SK-N-MC (cell line): ENCODE data around the gene POLR2M.

Experiments used
- DNase-seq: peaks from one replicate; pipeline ENCODE4 v3.0.0-alpha.2; 2011; ENCODE audit warnings: low read depth, low spot score
- H3K27ac ChIP-seq: fragments of 200-600 bp; sonication (generic); 2 replicates; pipeline ENCODE4 v1.5.1; 2016; ENCODE audit warnings: mixed run types
- H3K36me3 ChIP-seq: fragments of 200-600 bp; sonication (generic); 2 replicates; pipeline ENCODE4 v1.6.1; 2017; ENCODE audit warnings: antibody characterized with exemption, low read length, mixed read lengths; ENCODE audit not compliant: insufficient read depth
- H3K4me3 ChIP-seq: fragments of 200-600 bp; sonication (generic); 2 replicates; pipeline ENCODE4 v1.5.1; 2016
- H3K9ac ChIP-seq: fragments of 200-600 bp; sonication (generic); 2 replicates; pipeline ENCODE4 v1.8.0; 2017; ENCODE audit warnings: mixed run types, mixed read lengths; ENCODE audit not compliant: insufficient read length
- H3K9me3 ChIP-seq: fragments of 200-600 bp; sonication (generic); 2 replicates; pipeline ENCODE4 v1.6.1; 2017; ENCODE audit warnings: low read depth, mild to moderate bottlenecking, antibody characterized with exemption, low read length, moderate library complexity, mixed read lengths
- EZH2 ChIP-seq: fragments of 200-600 bp; sonication (generic); IDR thresholded peaks from one replicate; pipeline ENCODE4 v1.6.1; 2017; ENCODE audit warnings: antibody characterized with exemption
- FOXP2 ChIP-seq: optimal IDR thresholded peaks from 2 replicates; pipeline ENCODE3; 2011; ENCODE audit warnings: mild to moderate bottlenecking, moderate library complexity; ENCODE audit not compliant: insufficient read depth; ENCODE audit errors: extremely low read length, control extremely low read depth
- POLR2AphosphoS5 ChIP-seq: IDR thresholded peaks from 2 replicates; pipeline ENCODE4 v1.6.1; 2012; ENCODE audit warnings: mild to moderate bottlenecking, low read depth, low read length, borderline replicate concordance

The POLR2M gene

GRCh38 chr15:57704441-57704840 lies 2.1 kb upstream of the POLR2M start:
- Histone ChIP-seq H3K4me3 (no peak overlapping the region), H3K9me3 (no peaks in the 10 kb centered on the region), H3K9ac (no peak overlapping the region), H3K36me3 (peaks cover 11% of the 10 kb centered on the region), H3K27ac (no peak overlapping the region)
- TF ChIP-seq EZH2 (no peak), FOXP2 (no peak), POLR2AphosphoS5 (no peak)
- DNase-seq, result no peak

- no peak for TF ChIP-seq FOXP2
- TF ChIP-seq POLR2AphosphoS5, result no peak
- no peak for TF ChIP-seq EZH2
- peak overlapping the region; percentile 96 for H3K9ac ChIP-seq
- no peak for DNase-seq
- H3K36me3 ChIP-seq, result peaks cover 25% of the 10 kb centered on the region
- H3K4me3 ChIP-seq, result peak overlapping the region; percentile 94
- H3K27ac ChIP-seq, result peak overlapping the region; percentile 53; the same call in 1 of the 2 replicates
- H3K9me3 ChIP-seq, result no peaks in the 10 kb centered on the region
Measured at GRCh38 chr15:57705746-57706404, 639 bp upstream of the POLR2M start.

- Histone ChIP-seq H3K27ac (no peak overlapping the region), H3K9me3 (no peaks in the 10 kb centered on the region), H3K36me3 (peaks cover 47% of the 10 kb centered on the region), H3K4me3 (peak overlapping the region; percentile 94), H3K9ac (peak overlapping the region; percentile 96)
- no peak for DNase-seq
- no peak for TF ChIP-seq EZH2
- TF ChIP-seq POLR2AphosphoS5, result no peak
- no peak for TF ChIP-seq FOXP2
Measured at GRCh38 chr15:57708047-57708446, 1.5 kb downstream of the POLR2M start.

- no peak for DNase-seq
- Histone ChIP-seq H3K9me3 (no peaks in the 10 kb centered on the region), H3K4me3 (no peak overlapping the region), H3K36me3 (peaks cover 42% of the 10 kb centered on the region), H3K9ac (no peak overlapping the region), H3K27ac (no peak overlapping the region)
- TF ChIP-seq POLR2AphosphoS5 (no peak), EZH2 (no peak), FOXP2 (no peak)
Measured at GRCh38 chr15:57718309-57718708, 11.8 kb downstream of the POLR2M start.

GRCh38 chr15:57720867-57721266 lies 14.4 kb downstream of the POLR2M start:
- no peak for DNase-seq
- Histone ChIP-seq H3K9me3 (no peaks in the 10 kb centered on the region), H3K36me3 (peaks cover 20% of the 10 kb centered on the region), H3K4me3 (no peak overlapping the region), H3K9ac (no peak overlapping the region), H3K27ac (no peak overlapping the region)
- TF ChIP-seq POLR2AphosphoS5 (no peak), FOXP2 (no peak), EZH2 (no peak)

GRCh38 chr15:57726411-57726810 lies 19.9 kb downstream of the POLR2M start:
- H3K36me3 ChIP-seq, result no peaks in the 10 kb centered on the region
- no peak overlapping the region for H3K27ac ChIP-seq
- no peaks in the 10 kb centered on the region for H3K9me3 ChIP-seq
- no peak overlapping the region for H3K4me3 ChIP-seq
- TF ChIP-seq POLR2AphosphoS5 (no peak), FOXP2 (no peak), EZH2 (no peak)
- DNase-seq, result no peak
- no peak overlapping the region for H3K9ac ChIP-seq

- TF ChIP-seq POLR2AphosphoS5, result no peak
- no peak for TF ChIP-seq EZH2
- no peak for TF ChIP-seq FOXP2
- H3K27ac ChIP-seq, result no peak overlapping the region
- H3K4me3 ChIP-seq, result no peak overlapping the region
- H3K9me3 ChIP-seq, result no peaks in the 10 kb centered on the region
- H3K9ac ChIP-seq, result no peak overlapping the region
- H3K36me3 ChIP-seq, result no peaks in the 10 kb centered on the region
- no peak for DNase-seq
Measured at GRCh38 chr15:57727031-57727430, 20.5 kb downstream of the POLR2M start.

- DNase-seq, result no peak
- H3K4me3 ChIP-seq, result no peak overlapping the region
- TF ChIP-seq FOXP2, result no peak
- no peak for TF ChIP-seq EZH2
- no peak for TF ChIP-seq POLR2AphosphoS5
- no peak overlapping the region for H3K9ac ChIP-seq
- no peaks in the 10 kb centered on the region for H3K36me3 ChIP-seq
- no peaks in the 10 kb centered on the region for H3K9me3 ChIP-seq
- H3K27ac ChIP-seq, result no peak overlapping the region
Measured at GRCh38 chr15:57728436-57728835, 21.9 kb downstream of the POLR2M start.

- H3K4me3 ChIP-seq, result no peak overlapping the region
- H3K9ac ChIP-seq, result no peak overlapping the region
- DNase-seq, result no peak
- no peak overlapping the region for H3K27ac ChIP-seq
- no peaks in the 10 kb centered on the region for H3K36me3 ChIP-seq
- TF ChIP-seq FOXP2, result no peak
- no peak for TF ChIP-seq POLR2AphosphoS5
- TF ChIP-seq EZH2, result no peak
- H3K9me3 ChIP-seq, result no peaks in the 10 kb centered on the region
Measured at GRCh38 chr15:57730876-57731275, 24.4 kb downstream of the POLR2M start.
